Measurements from ENCODE around the gene KLHL15. TPM values are rescaled to one million over a fixed set of nuclear protein-coding genes. Genes with fewer than 3 reads are reported as not detected.

The KLHL15 gene, protein sequence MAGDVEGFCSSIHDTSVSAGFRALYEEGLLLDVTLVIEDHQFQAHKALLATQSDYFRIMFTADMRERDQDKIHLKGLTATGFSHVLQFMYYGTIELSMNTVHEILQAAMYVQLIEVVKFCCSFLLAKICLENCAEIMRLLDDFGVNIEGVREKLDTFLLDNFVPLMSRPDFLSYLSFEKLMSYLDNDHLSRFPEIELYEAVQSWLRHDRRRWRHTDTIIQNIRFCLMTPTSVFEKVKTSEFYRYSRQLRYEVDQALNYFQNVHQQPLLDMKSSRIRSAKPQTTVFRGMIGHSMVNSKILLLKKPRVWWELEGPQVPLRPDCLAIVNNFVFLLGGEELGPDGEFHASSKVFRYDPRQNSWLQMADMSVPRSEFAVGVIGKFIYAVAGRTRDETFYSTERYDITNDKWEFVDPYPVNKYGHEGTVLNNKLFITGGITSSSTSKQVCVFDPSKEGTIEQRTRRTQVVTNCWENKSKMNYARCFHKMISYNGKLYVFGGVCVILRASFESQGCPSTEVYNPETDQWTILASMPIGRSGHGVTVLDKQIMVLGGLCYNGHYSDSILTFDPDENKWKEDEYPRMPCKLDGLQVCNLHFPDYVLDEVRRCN
- total RNA-seq, result 4.3 and 9.5 TPM in 2 replicates

DNA sequence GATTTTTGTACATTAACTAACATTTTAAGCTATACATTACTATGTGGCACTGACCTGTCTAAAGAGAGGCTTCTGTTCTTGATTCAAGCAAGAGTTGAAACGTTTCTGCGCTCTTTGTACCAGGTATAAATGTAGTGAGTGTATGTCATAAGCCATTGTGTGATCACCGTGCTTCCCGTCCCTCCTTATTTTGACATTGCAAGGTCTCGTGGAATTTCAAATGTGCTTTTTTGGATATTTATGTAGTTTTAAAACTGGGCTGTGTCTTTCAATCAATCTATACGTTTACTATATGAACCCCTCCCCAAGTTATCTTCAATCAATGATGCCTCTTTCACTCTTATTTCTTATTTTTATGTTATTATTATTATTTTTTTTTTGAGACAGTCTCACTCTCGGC, at the start of gene KLHL15:
KLHL15 (minus strand) TSS at position 101 of the 400 bp plus-strand sequence. CDS start 20,493 bp downstream, outside the sequence.

DNA sequence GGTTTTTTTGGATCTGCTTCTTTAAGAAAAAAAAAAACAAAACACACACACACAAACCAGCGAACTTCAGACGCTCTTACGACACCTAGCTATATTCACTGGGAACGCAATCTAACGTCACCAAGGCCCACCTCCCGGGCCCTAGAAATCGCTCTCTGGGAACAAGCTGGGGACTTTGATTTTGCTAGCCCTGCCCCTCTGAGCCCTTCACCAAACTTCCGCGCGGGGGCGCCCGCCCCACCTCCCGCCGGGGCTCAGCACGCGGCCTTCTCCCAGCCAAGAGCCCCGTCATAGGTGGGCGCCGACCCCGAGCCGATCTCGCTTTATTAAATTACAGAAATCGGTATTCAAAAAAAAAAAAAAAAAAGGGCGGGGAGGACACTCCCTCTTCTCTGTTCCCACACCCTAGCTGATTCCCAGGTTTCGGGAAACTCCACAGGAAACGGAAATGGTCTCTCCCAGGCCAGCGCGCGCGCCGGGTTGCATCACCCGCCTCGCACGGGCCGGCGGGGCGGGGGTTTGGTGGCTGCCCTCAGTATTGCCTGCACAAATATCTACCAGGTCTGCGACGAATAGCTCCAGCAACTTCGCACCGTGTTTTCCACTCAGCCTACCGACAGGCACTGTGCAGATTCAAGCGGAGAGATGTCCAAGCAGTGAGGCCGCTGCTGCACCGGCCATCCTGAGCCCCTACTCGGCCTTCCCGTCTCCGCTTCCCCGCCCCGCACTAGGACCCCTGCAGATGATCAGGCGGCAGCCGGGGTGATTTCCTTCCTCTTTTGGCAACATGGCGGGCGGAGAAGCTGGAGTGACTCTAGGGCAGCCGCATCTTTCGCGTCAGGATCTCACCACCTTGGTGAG, 27.4 kb upstream of the KLHL15 start, which contains the start of gene EIF2S3:
EIF2S3 (plus strand) TSS at position 775 of the 861 bp plus-strand sequence; CDS start at position 788, 13 bp downstream.

Other genes starting within 250 kb of the KLHL15 start
- gene SAT1, start 244.0 kb downstream of the KLHL15 start, total RNA-seq, result 174 and 545 TPM in 2 replicates
- 7.9 and 15.5 TPM in 2 replicates for gene APOO, start 119.2 kb downstream of the KLHL15 start, total RNA-seq
- gene CXorf58, start 119.2 kb downstream of the KLHL15 start, total RNA-seq, result under 0.01 TPM in 1 of 2 replicates, not detected in the other
- 163 and 201 TPM in 2 replicates for gene EIF2S3, start 27.8 kb upstream of the KLHL15 start, total RNA-seq
- gene ZFX, start 122.5 kb upstream of the KLHL15 start, total RNA-seq, result 14.1 and 35.5 TPM in 2 replicates

All from epithelial cell of alveolus of lung (primary cell).